Measurements from ENCODE around the gene CD69. TPM values are rescaled to one million over a fixed set of nuclear protein-coding genes. Genes with fewer than 3 reads are reported as not detected.

Gene CD69
- total RNA-seq (2022; extraction: Qiagen RNA extraction; ENCODE audit: low read depth), result 0.16 TPM in 1 of 5 replicates, not detected in the others

GRCh38 chr12:9760699-9761418 is at the start of gene CD69:
Gene CD69, minus strand, starts transcription at chr12:9760901. Its CDS starts 81 bp downstream, at chr12:9760820.

DNA sequence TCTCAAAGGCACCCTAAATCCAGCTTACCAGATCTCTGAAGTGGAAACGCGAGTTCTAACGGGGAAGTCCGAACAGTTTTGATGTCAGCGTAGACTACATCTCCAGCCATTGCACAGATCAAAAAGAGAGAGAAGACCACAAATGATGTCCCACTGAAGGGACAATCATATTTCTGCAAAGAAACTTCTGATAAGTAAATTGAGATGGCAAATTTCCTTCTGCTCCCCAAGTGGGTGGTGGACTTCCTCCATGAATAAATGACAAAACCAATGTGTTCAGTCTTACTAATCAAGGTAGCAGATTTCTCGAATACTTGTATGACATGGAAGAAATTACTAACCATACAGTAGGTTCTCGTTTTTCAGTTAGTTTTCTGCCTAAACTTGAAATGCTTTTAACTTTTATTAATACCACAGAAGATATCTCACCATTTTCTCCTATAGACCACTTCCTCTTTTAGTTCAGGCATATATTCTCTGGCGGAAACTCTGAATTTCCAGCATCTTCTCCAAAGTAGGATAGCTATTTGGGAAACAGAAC is 27.7 kb downstream of the CD69 start, which contains the start of gene CLECL1:
Gene CLECL1 (minus strand): TSS at position 177 of the 541 bp plus-strand sequence.

Other genes starting within 250 kb of the CD69 start
- gene KLRB1, start 153.0 kb downstream of the CD69 start, total RNA-seq (2022; extraction: Qiagen RNA extraction; ENCODE audit: low read depth), result not detected in 5 replicates
- gene CLEC2D, start 91.2 kb downstream of the CD69 start, total RNA-seq (2022; extraction: Qiagen RNA extraction; ENCODE audit: low read depth), result 0.35 to 1.3 TPM (median 0.65 TPM) in 5 replicates
- not detected in 5 replicates for gene CLECL1, start 27.8 kb downstream of the CD69 start, total RNA-seq (2022; extraction: Qiagen RNA extraction; ENCODE audit: low read depth)
- gene KLRF1, start 66.6 kb upstream of the CD69 start, total RNA-seq (2022; extraction: Qiagen RNA extraction; ENCODE audit: low read depth), result not detected in 5 replicates
- gene CLEC2B, start 108.5 kb upstream of the CD69 start, total RNA-seq (2022; extraction: Qiagen RNA extraction; ENCODE audit: low read depth), result 1.0 to 1.6 TPM (median 1.5 TPM) in 5 replicates
- not detected in 5 replicates for gene KLRF2, start 120.6 kb upstream of the CD69 start, total RNA-seq (2022; extraction: Qiagen RNA extraction; ENCODE audit: low read depth)
- not detected in 5 replicates for gene CLEC2A, start 171.5 kb upstream of the CD69 start, total RNA-seq (2022; extraction: Qiagen RNA extraction; ENCODE audit: low read depth)
- not detected in 5 replicates for gene CLEC12A, start 210.5 kb upstream of the CD69 start, total RNA-seq (2022; extraction: Qiagen RNA extraction; ENCODE audit: low read depth)
- not detected in 5 replicates for gene CLEC1B, start 238.2 kb upstream of the CD69 start, total RNA-seq (2022; extraction: Qiagen RNA extraction; ENCODE audit: low read depth)
- not detected in 5 replicates for gene CLEC12B, start 249.7 kb upstream of the CD69 start, total RNA-seq (2022; extraction: Qiagen RNA extraction; ENCODE audit: low read depth)

Measured in A549 treated with GW870086 at 1 μM for 4 hours (cell line).